ENCODE results near the gene TANC1. TPM values are rescaled to one million over a fixed set of nuclear protein-coding genes. Genes with fewer than 3 reads are reported as not detected.
"Not testable (repeated sequence)": the region's sequence is repeated elsewhere in the genome, so short reads cannot be mapped to it uniquely, and the experiment has no call there.

The TANC1 gene
- total RNA-seq, 2 experiments from 2014 or later, result 0.41 to 0.47 TPM

- Histone ChIP-seq H3K9me3 (ENCODE audit: control insufficient read depth in 1 of 2, insufficient read depth in 1 of 2, low read length in 2 of 2) (no peaks in the 10 kb centered on the region), H3K27ac (ENCODE audit: low read depth in 1 of 2, low read length in 2 of 2) (no peak overlapping the region), H3K4me1 (ENCODE audit: insufficient read depth, low read length) (no peaks in the 10 kb centered on the region), H3K27me3 (ENCODE audit: control insufficient read depth in 1 of 2, insufficient read depth in 2 of 2, low read length in 2 of 2) (no peaks in the 10 kb centered on the region), H3K36me3 (ENCODE audit: insufficient read depth, low read length) (no peaks in the 10 kb centered on the region), H3K4me3 (ENCODE audit: low read length) (no peak overlapping the region)
- ChIA-PET CTCF (interaction anchor here (1.1 kb wide), 1 partner anchor 84 kb away, joined by 3 read pairs; no protein-coding TSS in a partner anchor), POLR2A (no interaction called here)
- no peaks in the 10 kb centered on the region for H3K4me1 Mint-ChIP-seq (ENCODE audit: low read depth)
- intact Hi-C loops (cut with DNase I, micrococcal nuclease), result loop anchor here in 1 of 2 experiments (5.0 kb wide), 1 partner anchor 153 kb away; no protein-coding TSS in a partner anchor
- H3K27me3 Mint-ChIP-seq, result no peaks in the 10 kb centered on the region
- H3K4me3 Mint-ChIP-seq, result no peak overlapping the region
- ATAC-seq (ENCODE audit: poor library complexity), result no peak
- no peaks in the 10 kb centered on the region for H3K36me3 Mint-ChIP-seq (ENCODE audit: low read depth)
- TF ChIP-seq, protein P1, sequence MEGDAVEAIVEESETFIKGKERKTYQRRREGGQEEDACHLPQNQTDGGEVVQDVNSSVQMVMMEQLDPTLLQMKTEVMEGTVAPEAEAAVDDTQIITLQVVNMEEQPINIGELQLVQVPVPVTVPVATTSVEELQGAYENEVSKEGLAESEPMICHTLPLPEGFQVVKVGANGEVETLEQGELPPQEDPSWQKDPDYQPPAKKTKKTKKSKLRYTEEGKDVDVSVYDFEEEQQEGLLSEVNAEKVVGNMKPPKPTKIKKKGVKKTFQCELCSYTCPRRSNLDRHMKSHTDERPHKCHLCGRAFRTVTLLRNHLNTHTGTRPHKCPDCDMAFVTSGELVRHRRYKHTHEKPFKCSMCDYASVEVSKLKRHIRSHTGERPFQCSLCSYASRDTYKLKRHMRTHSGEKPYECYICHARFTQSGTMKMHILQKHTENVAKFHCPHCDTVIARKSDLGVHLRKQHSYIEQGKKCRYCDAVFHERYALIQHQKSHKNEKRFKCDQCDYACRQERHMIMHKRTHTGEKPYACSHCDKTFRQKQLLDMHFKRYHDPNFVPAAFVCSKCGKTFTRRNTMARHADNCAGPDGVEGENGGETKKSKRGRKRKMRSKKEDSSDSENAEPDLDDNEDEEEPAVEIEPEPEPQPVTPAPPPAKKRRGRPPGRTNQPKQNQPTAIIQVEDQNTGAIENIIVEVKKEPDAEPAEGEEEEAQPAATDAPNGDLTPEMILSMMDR (IDR thresholded peaks at IDR 0.05), result no peak
- H3K9me3 Mint-ChIP-seq, result no peaks in the 10 kb centered on the region
- no peak overlapping the region for H3K27ac Mint-ChIP-seq
- DNase-seq, result no peak
Measured at GRCh38 chr2:159034713-159035112, 66.3 kb downstream of the TANC1 start.

DNA sequence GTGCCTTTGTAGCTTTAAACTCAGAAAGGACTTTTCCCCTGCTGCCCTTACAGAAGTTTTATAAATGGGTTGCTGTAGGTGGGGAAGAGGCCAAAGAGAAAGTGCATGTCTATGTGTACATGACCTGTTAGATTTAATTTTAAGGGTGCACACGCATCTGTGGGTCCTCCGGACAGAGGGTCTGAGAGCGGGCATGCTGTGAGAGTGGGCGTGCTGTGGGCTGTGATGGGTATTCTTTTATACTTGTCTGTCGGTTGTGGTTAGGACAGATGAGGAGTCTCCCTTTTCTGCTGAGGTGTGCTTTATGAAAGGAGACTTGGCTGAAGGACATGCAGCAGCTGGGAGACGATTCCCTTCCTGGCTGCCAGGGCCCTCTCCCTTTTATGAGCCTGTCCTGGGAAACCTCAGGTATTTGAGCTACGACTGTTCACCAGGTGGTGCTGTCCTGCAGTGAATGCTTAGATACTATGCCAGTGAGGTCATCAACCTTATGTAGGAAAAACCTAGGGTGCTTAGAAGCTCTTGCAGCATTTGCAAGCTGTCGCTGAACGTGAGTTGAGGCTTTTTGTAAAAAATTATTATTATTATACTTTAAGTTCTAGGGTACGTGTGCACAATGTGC is 67.5 kb downstream of the TANC1 start:
- Mint-ChIP-seq H3K36me3 (ENCODE audit: low read depth) (no peaks in the 10 kb centered on the region), H3K27ac (no peak overlapping the region), H3K9me3 (no peaks in the 10 kb centered on the region), H3K4me3 (no peak overlapping the region), H3K27me3 (no peaks in the 10 kb centered on the region), H3K4me1 (ENCODE audit: low read depth) (no peaks in the 10 kb centered on the region)
- no peaks in the 10 kb centered on the region for H3K36me3 ChIP-seq (ENCODE audit: insufficient read depth, low read length)
- TF ChIP-seq, protein P1 (IDR thresholded peaks at IDR 0.05), result no peak
- ATAC-seq (ENCODE audit: poor library complexity), result peak; percentile 51
- no peaks in the 10 kb centered on the region for H3K4me1 ChIP-seq (ENCODE audit: insufficient read depth, low read length)
- CTCF ChIA-PET, result interaction anchor here (1.8 kb wide), 1 partner anchor 83 kb away, joined by 8 read pairs; no protein-coding TSS in a partner anchor
- intact Hi-C loops (cut with DNase I, micrococcal nuclease), result loop anchor here (1.0 to 5.0 kb wide), 3 partner anchors 82 to 151 kb away; no protein-coding TSS in a partner anchor
- no peaks in the 10 kb centered on the region for H3K9me3 ChIP-seq (ENCODE audit: control insufficient read depth in 1 of 2, insufficient read depth in 1 of 2, low read length in 2 of 2)
- no peak overlapping the region for H3K27ac ChIP-seq (ENCODE audit: low read depth in 1 of 2, low read length in 2 of 2)
- H3K27me3 ChIP-seq (ENCODE audit: control insufficient read depth in 1 of 2, insufficient read depth in 2 of 2, low read length in 2 of 2), result no peaks in the 10 kb centered on the region
- peak in 5 of 14 experiments; percentile 12 to 62 (median 37) for DNase-seq
- POLR2A ChIA-PET, result interaction anchor here (1.1 kb wide), 1 partner anchor 83 kb away, joined by 5 read pairs; no protein-coding TSS in a partner anchor
- H3K4me3 ChIP-seq (ENCODE audit: low read length), result no peak overlapping the region

- DNase-seq; H3K4me3 Mint-ChIP-seq; H3K27ac Mint-ChIP-seq; H3K27ac ChIP-seq (ENCODE audit: low read depth in 1 of 2, low read length in 2 of 2); H3K27me3 ChIP-seq (ENCODE audit: control insufficient read depth in 1 of 2, insufficient read depth in 2 of 2, low read length in 2 of 2); H3K9me3 ChIP-seq (ENCODE audit: control insufficient read depth in 1 of 2, insufficient read depth in 1 of 2, low read length in 2 of 2); H3K4me1 Mint-ChIP-seq (ENCODE audit: low read depth); H3K4me1 ChIP-seq (ENCODE audit: insufficient read depth, low read length); H3K9me3 Mint-ChIP-seq; H3K4me3 ChIP-seq (ENCODE audit: low read length); H3K27me3 Mint-ChIP-seq; H3K36me3 ChIP-seq (ENCODE audit: insufficient read depth, low read length); H3K36me3 Mint-ChIP-seq (ENCODE audit: low read depth); ATAC-seq (ENCODE audit: poor library complexity): not testable (repeated sequence)
- CTCF ChIA-PET, result interaction anchor here (1.8 kb wide), 1 partner anchor 82 kb away, joined by 8 read pairs; no protein-coding TSS in a partner anchor
- intact Hi-C loops (cut with DNase I, micrococcal nuclease), result loop anchor here (1.0 to 5.0 kb wide), 3 partner anchors 82 to 151 kb away; no protein-coding TSS in a partner anchor
- POLR2A ChIA-PET, result interaction anchor here (1.1 kb wide), 1 partner anchor 82 kb away, joined by 5 read pairs; no protein-coding TSS in a partner anchor
Measured at GRCh38 chr2:159036461-159036860, 68.0 kb downstream of the TANC1 start.

- POLR2A ChIA-PET, result interaction anchor here (0.6 kb wide), 1 partner anchor 65 kb away, joined by 4 read pairs; no protein-coding TSS in a partner anchor
- H3K4me3 ChIP-seq (ENCODE audit: low read length); intact Hi-C loops (cut with DNase I, micrococcal nuclease); H3K36me3 Mint-ChIP-seq (ENCODE audit: low read depth); H3K4me3 Mint-ChIP-seq; H3K4me1 ChIP-seq (ENCODE audit: insufficient read depth, low read length); H3K27ac Mint-ChIP-seq; H3K27me3 ChIP-seq (ENCODE audit: control insufficient read depth in 1 of 2, insufficient read depth in 2 of 2, low read length in 2 of 2); CTCF ChIA-PET; H3K4me1 Mint-ChIP-seq (ENCODE audit: low read depth); H3K36me3 ChIP-seq (ENCODE audit: insufficient read depth, low read length); H3K27ac ChIP-seq (ENCODE audit: low read depth in 1 of 2, low read length in 2 of 2); ATAC-seq (ENCODE audit: poor library complexity); DNase-seq; H3K9me3 Mint-ChIP-seq; H3K9me3 ChIP-seq (ENCODE audit: control insufficient read depth in 1 of 2, insufficient read depth in 1 of 2, low read length in 2 of 2); H3K27me3 Mint-ChIP-seq: not testable (repeated sequence)
Measured at GRCh38 chr2:159041328-159041727, 72.9 kb downstream of the TANC1 start.

All from CD4-positive, alpha-beta T cell (primary cell).